SJCRH30 (cell line): ENCODE measurements around the gene ANO7. TPM values are rescaled to one million over a fixed set of nuclear protein-coding genes. Genes with fewer than 3 reads are reported as not detected.

ENCODE experiments used
- DNase-seq, 2 experiments: peaks; one replicate each; pipeline ENCODE4 v3.0.0-alpha.2; 2015 to 2020
- H3K27ac ChIP-seq: fragments of 250-450 bp; sonication (Bioruptor Pico); 2 replicates; pipeline ENCODE4 v1.5.1; 2020; ENCODE audit warnings: mild to moderate bottlenecking, moderate library complexity
- H3K27me3 ChIP-seq: fragments of 250-450 bp; sonication (Bioruptor Pico); 2 replicates; pipeline ENCODE4 v1.5.1; 2020; ENCODE audit warnings: mild to moderate bottlenecking, moderate library complexity
- H3K36me3 ChIP-seq: fragments of 250-450 bp; sonication (Bioruptor Pico); 2 replicates; pipeline ENCODE4 v1.5.1; 2020; ENCODE audit warnings: mild to moderate bottlenecking, moderate library complexity
- H3K4me1 ChIP-seq: fragments of 250-450 bp; sonication (Bioruptor Pico); 2 replicates; pipeline ENCODE4 v1.5.1; 2020; ENCODE audit warnings: mild to moderate bottlenecking, moderate library complexity
- H3K4me3 ChIP-seq: fragments of 250-450 bp; sonication (Bioruptor Pico); 2 replicates; pipeline ENCODE4 v1.5.1; 2020; ENCODE audit warnings: mild to moderate bottlenecking, moderate library complexity
- H3K9me3 ChIP-seq: fragments of 250-450 bp; sonication (Bioruptor Pico); replicated peaks from 2 replicates; pipeline ENCODE4 v1.5.1; 2020; ENCODE audit warnings: mild to moderate bottlenecking, moderate library complexity
- total RNA-seq: library from RNA; depleted of rRNA; stranded (reverse); fragments of >200 nt; shearing (Covaris generic); gene quantifications from 2 replicates; pipeline ENCODE4 v1.2.3, GENCODE V29; 2014

ANO7 gene
- total RNA-seq, 1 experiment from 2014 or later, result 2.3 TPM

DNA sequence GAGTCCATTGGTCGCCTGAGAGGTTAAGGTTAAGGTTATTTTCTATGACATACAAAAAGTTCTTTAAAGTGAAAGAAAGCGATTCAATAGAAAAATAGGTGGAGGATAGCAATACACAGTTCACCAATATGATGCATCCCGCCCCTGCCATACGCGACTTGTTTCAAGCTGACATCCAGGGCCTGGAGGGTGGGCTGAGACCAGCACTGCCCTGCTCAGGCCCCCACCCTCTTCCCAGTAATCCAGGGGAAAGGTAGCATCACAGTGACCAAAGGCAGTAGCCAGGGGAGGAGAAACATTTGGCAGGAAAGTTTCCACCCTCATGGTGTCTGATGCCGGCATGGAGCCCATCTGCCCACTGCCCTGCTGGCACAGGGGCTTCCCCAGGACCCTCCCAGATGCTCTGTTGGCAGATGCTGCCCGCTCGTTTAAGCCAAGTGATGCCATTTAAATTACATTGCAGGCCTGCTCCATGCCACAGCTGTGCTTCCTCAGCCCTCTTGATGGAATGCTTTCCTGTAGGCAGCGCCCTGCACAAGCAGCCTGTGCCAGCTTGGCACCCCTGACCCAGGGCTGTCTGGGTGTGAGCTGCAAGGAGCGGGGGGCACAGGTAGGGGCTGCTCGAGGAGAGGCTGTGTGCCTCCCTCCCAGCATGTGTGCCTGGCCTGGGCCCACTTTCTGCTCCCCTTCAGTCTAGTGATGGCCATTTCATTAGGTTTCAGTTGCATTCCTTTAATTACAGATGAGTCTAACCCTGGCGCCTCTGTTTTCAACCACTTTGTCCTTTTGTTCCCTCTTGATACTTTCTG lies 10.7 kb upstream of the ANO7 start:
- H3K27me3 ChIP-seq, result no peaks in the 10 kb centered on the region
- H3K9me3 ChIP-seq, result no peaks in the 10 kb centered on the region
- no peak overlapping the region for H3K27ac ChIP-seq
- no peak overlapping the region for H3K4me3 ChIP-seq
- H3K36me3 ChIP-seq, result peaks cover 3% of the 10 kb centered on the region; the same call in 1 of the 2 replicates
- no peaks in the 10 kb centered on the region for H3K4me1 ChIP-seq
- DNase-seq, result no peak

DNA sequence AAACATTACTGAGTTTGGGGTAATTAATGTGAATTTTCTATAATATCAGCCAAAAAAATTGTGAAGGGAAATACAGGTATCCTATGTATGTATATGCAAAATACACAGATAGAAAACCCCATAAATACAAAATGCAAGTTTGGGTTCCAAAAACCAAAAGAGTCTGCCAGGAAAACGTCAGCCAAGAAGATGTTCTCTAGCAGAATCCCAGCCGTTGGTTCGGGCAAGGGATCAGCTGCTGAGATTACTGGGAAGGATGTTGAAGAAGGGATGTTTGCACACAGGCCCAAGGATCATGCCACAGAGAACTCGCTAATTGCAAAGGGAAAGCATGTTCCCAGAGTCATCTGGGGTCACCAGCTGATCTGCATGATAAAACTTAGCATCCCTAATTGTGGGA lies 9.5 kb upstream of the ANO7 start:
- DNase-seq, result no peak
- H3K36me3 ChIP-seq, result peaks cover 3% of the 10 kb centered on the region; the same call in 1 of the 2 replicates
- no peak overlapping the region for H3K27ac ChIP-seq
- H3K27me3 ChIP-seq, result no peaks in the 10 kb centered on the region
- H3K4me1 ChIP-seq, result no peaks in the 10 kb centered on the region
- no peak overlapping the region for H3K4me3 ChIP-seq
- H3K9me3 ChIP-seq, result no peaks in the 10 kb centered on the region

- H3K36me3 ChIP-seq, result peaks cover 3% of the 10 kb centered on the region; the same call in 1 of the 2 replicates
- no peaks in the 10 kb centered on the region for H3K27me3 ChIP-seq
- H3K9me3 ChIP-seq, result no peaks in the 10 kb centered on the region
- no peak overlapping the region for H3K4me3 ChIP-seq
- no peak overlapping the region for H3K27ac ChIP-seq
- DNase-seq, result no peak
- H3K4me1 ChIP-seq, result no peaks in the 10 kb centered on the region
These were observed 8.6 kb upstream of the ANO7 start for GRCh38 chr2:241179899-241180298.

DNA sequence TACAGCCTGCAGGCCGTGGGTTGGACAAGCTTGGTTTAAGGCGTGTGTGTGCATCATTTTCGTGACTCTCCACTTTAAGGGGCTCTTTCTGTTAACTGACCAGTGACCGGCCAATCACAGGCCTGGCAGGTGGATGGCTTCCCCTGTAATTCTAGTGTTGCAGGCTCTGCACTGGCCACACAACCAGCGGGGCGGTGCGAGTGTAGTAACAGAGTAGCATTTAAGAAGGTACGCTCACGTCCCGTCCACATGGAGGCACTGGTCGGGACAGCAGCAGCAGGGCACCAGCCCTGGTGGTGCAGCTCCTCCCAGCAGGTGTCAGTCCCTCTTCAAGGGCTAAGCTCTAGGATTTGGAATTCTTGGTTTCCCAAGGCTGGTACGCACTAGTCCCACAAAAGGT lies 8.0 kb upstream of the ANO7 start:
- Histone ChIP-seq H3K36me3 (peaks cover 3% of the 10 kb centered on the region; the same call in 1 of the 2 replicates), H3K27ac (no peak overlapping the region), H3K27me3 (no peaks in the 10 kb centered on the region), H3K4me3 (no peak overlapping the region), H3K9me3 (no peaks in the 10 kb centered on the region), H3K4me1 (no peaks in the 10 kb centered on the region)
- DNase-seq, result no peak

DNA sequence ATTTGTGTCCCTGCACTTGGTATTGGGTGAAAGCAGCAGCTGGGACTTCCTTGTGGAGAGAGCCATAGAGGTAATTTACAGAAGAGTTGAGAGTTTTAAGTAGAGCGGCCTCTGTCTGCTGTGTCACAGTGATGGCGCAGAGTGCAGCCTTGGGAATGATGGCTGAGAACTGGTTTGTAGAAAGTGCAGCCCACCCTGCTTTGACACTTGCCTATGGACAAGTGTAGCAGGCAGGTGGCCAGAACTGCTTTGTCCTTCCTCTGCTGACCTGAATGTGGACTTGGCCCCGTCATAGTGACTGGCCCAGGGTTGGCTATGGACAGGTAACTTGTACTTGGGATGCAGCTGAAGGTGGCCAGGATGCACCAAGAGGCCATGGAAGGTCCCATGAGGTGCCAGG lies 6.4 kb upstream of the ANO7 start:
- Histone ChIP-seq H3K27ac (no peak overlapping the region), H3K27me3 (no peaks in the 10 kb centered on the region), H3K9me3 (no peaks in the 10 kb centered on the region), H3K4me3 (no peak overlapping the region), H3K4me1 (no peaks in the 10 kb centered on the region), H3K36me3 (no peaks in the 10 kb centered on the region)
- DNase-seq, result no peak

- H3K4me3 ChIP-seq, result no peak overlapping the region
- H3K27me3 ChIP-seq, result no peaks in the 10 kb centered on the region
- DNase-seq, result no peak
- no peaks in the 10 kb centered on the region for H3K9me3 ChIP-seq
- no peak overlapping the region for H3K27ac ChIP-seq
- no peaks in the 10 kb centered on the region for H3K36me3 ChIP-seq
- H3K4me1 ChIP-seq, result no peaks in the 10 kb centered on the region
These were observed 5.8 kb upstream of the ANO7 start for GRCh38 chr2:241182531-241183133.

DNA sequence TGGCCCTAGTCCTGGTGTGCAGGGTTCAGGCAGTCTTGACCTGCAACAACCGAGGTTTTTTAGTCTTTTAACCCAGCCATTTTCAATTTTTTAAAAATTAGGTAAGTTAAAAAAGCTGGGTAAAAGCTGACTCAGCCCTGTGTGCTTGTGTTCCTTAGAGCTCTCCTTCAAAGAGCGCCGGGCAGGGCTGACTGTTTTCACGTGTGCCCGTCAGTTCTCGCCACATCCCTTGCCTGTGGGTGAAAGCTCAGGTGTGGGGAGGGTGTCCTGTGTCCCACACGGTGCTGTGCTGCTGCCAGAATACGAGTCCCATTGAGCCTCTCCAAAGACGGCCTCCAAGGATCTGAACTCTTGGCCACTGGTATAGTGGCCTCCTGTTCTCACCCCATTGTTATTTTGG lies 5.3 kb upstream of the ANO7 start:
- DNase-seq, result no peak
- no peaks in the 10 kb centered on the region for H3K4me1 ChIP-seq
- 0 out of 2 replicates have a peak, but pooled peaks cover under 1% of the 10 kb centered on the region for H3K27me3 ChIP-seq
- H3K9me3 ChIP-seq, result no peaks in the 10 kb centered on the region
- no peak overlapping the region for H3K4me3 ChIP-seq
- H3K36me3 ChIP-seq, result no peaks in the 10 kb centered on the region
- H3K27ac ChIP-seq, result no peak overlapping the region

GRCh38 chr2:241184901-241185300 lies 3.6 kb upstream of the ANO7 start:
- H3K9me3 ChIP-seq, result no peaks in the 10 kb centered on the region
- no peak overlapping the region for H3K27ac ChIP-seq
- no peak overlapping the region for H3K4me3 ChIP-seq
- peaks cover 4% of the 10 kb centered on the region; the same call in 1 of the 2 replicates for H3K27me3 ChIP-seq
- DNase-seq, result no peak
- no peaks in the 10 kb centered on the region for H3K36me3 ChIP-seq
- H3K4me1 ChIP-seq, result no peaks in the 10 kb centered on the region

- Histone ChIP-seq H3K27ac (no peak overlapping the region), H3K9me3 (no peaks in the 10 kb centered on the region), H3K36me3 (no peaks in the 10 kb centered on the region), H3K4me3 (no peak overlapping the region), H3K27me3 (peaks cover 4% of the 10 kb centered on the region; the same call in 1 of the 2 replicates), H3K4me1 (no peaks in the 10 kb centered on the region)
- no peak for DNase-seq
These were observed 2.5 kb upstream of the ANO7 start for GRCh38 chr2:241185961-241186360.

- Histone ChIP-seq H3K4me1 (no peaks in the 10 kb centered on the region), H3K27me3 (peaks cover 4% of the 10 kb centered on the region; the same call in 1 of the 2 replicates), H3K27ac (no peak overlapping the region), H3K4me3 (no peak overlapping the region), H3K9me3 (no peaks in the 10 kb centered on the region), H3K36me3 (no peaks in the 10 kb centered on the region)
- no peak for DNase-seq
These were observed 1.2 kb upstream of the ANO7 start for GRCh38 chr2:241187101-241187917.

DNA sequence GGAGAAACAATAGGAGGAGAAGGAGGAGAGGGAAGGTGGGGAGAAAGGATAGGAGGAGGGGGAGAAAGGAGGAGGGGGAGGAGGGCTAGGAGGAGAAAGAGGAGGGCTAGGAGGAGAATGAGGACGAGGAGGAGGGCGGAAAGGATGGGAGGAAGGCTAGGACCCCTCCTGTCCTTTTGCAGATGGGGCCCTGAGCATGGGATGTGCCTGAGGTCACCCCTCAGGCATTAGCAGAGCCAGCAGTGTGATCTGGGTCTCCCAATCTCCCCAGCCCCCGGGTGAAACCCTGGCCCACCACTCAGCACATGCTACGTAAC lies 601 bp upstream of the ANO7 start:
- H3K9me3 ChIP-seq, result no peaks in the 10 kb centered on the region
- DNase-seq, result no peak
- H3K36me3 ChIP-seq, result no peaks in the 10 kb centered on the region
- peaks cover 4% of the 10 kb centered on the region; the same call in 1 of the 2 replicates for H3K27me3 ChIP-seq
- no peaks in the 10 kb centered on the region for H3K4me1 ChIP-seq
- no peak overlapping the region for H3K27ac ChIP-seq
- no peak overlapping the region for H3K4me3 ChIP-seq

DNA sequence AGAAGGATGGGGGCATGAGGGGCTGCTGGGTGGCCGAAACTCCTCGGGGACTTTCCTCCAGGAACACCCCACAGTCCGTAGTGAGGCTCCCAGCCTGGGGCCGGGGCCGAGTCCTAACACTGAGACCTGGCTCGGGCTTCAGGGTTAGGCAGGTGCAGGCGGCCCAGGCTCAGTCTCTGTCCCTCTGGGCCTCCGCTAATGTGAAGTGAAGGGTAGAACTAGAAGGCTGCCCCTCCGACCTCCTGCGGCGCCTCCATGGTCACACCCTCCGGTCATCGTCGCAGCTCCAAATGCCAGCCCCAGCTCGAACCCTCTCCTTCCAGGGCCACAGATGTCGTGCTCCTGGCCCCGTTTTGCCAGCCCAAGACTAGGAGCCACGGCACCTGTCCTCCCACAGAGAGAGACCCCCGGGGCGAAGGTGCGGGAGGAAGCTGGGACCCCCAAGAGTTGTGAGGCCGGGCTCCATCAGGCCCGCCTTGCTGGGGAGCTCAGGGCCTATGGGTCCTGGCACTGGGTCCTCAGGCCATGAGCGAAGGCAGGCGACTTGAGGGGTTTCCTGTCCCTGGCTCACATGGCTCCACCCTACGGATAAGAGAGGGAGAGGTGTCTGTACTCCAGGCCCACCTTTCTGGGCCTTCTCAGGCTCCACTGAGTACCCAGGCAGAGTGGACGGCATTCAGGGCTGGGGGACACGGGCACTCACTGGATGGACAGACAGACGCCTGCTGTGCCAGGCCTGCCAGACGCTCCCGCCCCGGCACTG lies 797 bp downstream of the ANO7 start:
- no peak for DNase-seq

DNA sequence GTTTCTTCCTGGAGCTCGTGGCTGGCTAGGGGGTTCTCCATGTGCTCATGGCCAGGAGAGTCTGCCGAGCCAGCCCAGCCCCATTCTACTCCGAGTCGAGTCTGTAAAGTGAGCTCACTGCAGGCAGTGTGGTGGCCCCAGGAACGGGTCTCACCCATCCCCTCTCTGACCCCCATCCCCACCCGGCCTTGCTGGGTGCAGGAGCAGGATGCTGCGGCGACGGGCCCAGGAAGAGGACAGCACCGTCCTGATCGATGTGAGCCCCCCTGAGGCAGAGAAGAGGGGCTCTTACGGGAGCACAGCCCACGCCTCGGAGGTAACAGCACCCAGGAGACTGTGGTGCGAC lies 1.4 kb downstream of the ANO7 start:
- Histone ChIP-seq H3K27ac (no peak overlapping the region), H3K9me3 (no peaks in the 10 kb centered on the region), H3K4me3 (no peak overlapping the region), H3K36me3 (no peaks in the 10 kb centered on the region), H3K4me1 (no peaks in the 10 kb centered on the region), H3K27me3 (peaks cover 7% of the 10 kb centered on the region; the same call in 1 of the 2 replicates)
- DNase-seq, result no peak

More for the DNA sequence above, 797 bp downstream of the ANO7 start:
- Histone ChIP-seq H3K9me3 (no peaks in the 10 kb centered on the region), H3K27ac (no peak overlapping the region), H3K27me3 (peaks cover 7% of the 10 kb centered on the region; the same call in 1 of the 2 replicates), H3K4me1 (no peaks in the 10 kb centered on the region), H3K36me3 (no peaks in the 10 kb centered on the region), H3K4me3 (no peak overlapping the region)

GRCh38 chr2:241190291-241190981 lies 2.0 kb downstream of the ANO7 start:
- peaks cover 7% of the 10 kb centered on the region; the same call in 1 of the 2 replicates for H3K27me3 ChIP-seq
- no peaks in the 10 kb centered on the region for H3K36me3 ChIP-seq
- DNase-seq, result no peak

More at GRCh38 chr2:241190291-241190981, 2.0 kb downstream of the ANO7 start:
- Histone ChIP-seq H3K4me3 (no peak overlapping the region), H3K27ac (no peak overlapping the region), H3K9me3 (no peaks in the 10 kb centered on the region), H3K4me1 (no peaks in the 10 kb centered on the region)
